Measurements from ENCODE around the gene EGFL7. TPM values are rescaled to one million over a fixed set of nuclear protein-coding genes. Genes with fewer than 3 reads are reported as not detected.
"Not testable (repeated sequence)": the region's sequence is repeated elsewhere in the genome, so short reads cannot be mapped to it uniquely, and the experiment has no call there.

The EGFL7 gene
- total RNA-seq, 4 donors from 2014 or later: 12.3 to 64.7 (median 33.6) TPM

- no peak for DNase-seq
- Histone ChIP-seq H3K4me3 (no peak overlapping the region), H3K9me3 (no peaks in the 10 kb centered on the region), H3K4me1 (peaks cover 9 to 15% (median 13%) of the 10 kb centered on the region in 4 donors), H3K36me3 (no peaks in the 10 kb centered on the region), H3K27me3 (peaks cover 59% of the 10 kb centered on the region), H3K27ac (no peak overlapping the region)
- in situ Hi-C loops (cut with MboI; ENCODE audit: low pct_ligation_motif_present in 1 of 4, low pct_unique_long_range_greater_than_20kb in 1 of 4, low sequenced_read_pairs in 3 of 4) (no loop called here), intact Hi-C loops (cut with DNase I; ENCODE audit: low total_unique reads) (no loop called here)
- 62 to 89% methylated on average over 2 to 7 of the region's 7 CpGs for WGBS, 2 donors (ENCODE audit: low coverage in 1 of 2)
- TF ChIP-seq EP300 (IDR thresholded peaks at IDR 0.05; ENCODE audit: low read depth) (no peak), POLR2A (IDR thresholded peaks at IDR 0.05) (no peak), CTCF (IDR thresholded peaks at IDR 0.05) (no peak), POLR2AphosphoS5 (IDR thresholded peaks at IDR 0.05) (no peak)
These were observed 47.8 kb downstream of the EGFL7 start for GRCh38 chr9:136710543-136710942.

- DNase-seq; in situ Hi-C loops (cut with MboI; ENCODE audit: low pct_ligation_motif_present in 1 of 4, low pct_unique_long_range_greater_than_20kb in 1 of 4, low sequenced_read_pairs in 3 of 4); intact Hi-C loops (cut with DNase I; ENCODE audit: low total_unique reads); H3K36me3 ChIP-seq; H3K4me3 ChIP-seq; H3K9me3 ChIP-seq: not testable (repeated sequence)
- peaks cover 65% of the 10 kb centered on the region for H3K27me3 ChIP-seq
- WGBS, 2 donors (ENCODE audit: low coverage in 1 of 2): 8 to 27% methylated on average over 2 to 4 of the region's 4 CpGs
- peaks cover 9 to 15% (median 13%) of the 10 kb centered on the region in 4 donors for H3K4me1 ChIP-seq
- H3K27ac ChIP-seq: peak overlapping the region in 1 of 4 donors; percentile 53
These were observed 48.5 kb downstream of the EGFL7 start for GRCh38 chr9:136711219-136711648.

GRCh38 chr9:136711751-136712689 is 49.3 kb downstream of the EGFL7 start, which contains the start of gene DIPK1B:
Gene DIPK1B (plus strand): TSS chr9:136712572. CDS start chr9:136712666, 94 bp downstream.
- H3K9me3 ChIP-seq: no peaks in the 10 kb centered on the region
- peak within 1 kb of the TSS; percentile 30 to 54 (median 42) for H3K4me3 ChIP-seq
- peaks cover 9 to 15% (median 13%) of the 10 kb centered on the region in 4 donors for H3K4me1 ChIP-seq
- intact Hi-C loops (cut with DNase I; ENCODE audit: low total_unique reads) (no loop called here), in situ Hi-C loops (cut with MboI; ENCODE audit: low pct_ligation_motif_present in 1 of 4, low pct_unique_long_range_greater_than_20kb in 1 of 4, low sequenced_read_pairs in 3 of 4) (no loop called here)
- H3K27ac ChIP-seq: peak within 1 kb of the TSS; percentile 20 to 72 (median 54)
- no peaks in the 10 kb centered on the region for H3K36me3 ChIP-seq
- no peak for TF ChIP-seq POLR2A (IDR thresholded peaks at IDR 0.05)
- no peak for TF ChIP-seq CTCF (IDR thresholded peaks at IDR 0.05)
- no peak for TF ChIP-seq EP300 (IDR thresholded peaks at IDR 0.05; ENCODE audit: low read depth)
- TF ChIP-seq POLR2AphosphoS5 (IDR thresholded peaks at IDR 0.05): no peak
- peaks cover 71% of the 10 kb centered on the region for H3K27me3 ChIP-seq
- no peak for DNase-seq
- WGBS, 2 donors (ENCODE audit: low coverage in 1 of 2): 2% methylated on average over 15 of the region's 119 CpGs; no CpG with 5 or more reads in 1 of the 2 donors

GRCh38 chr9:136712690-136713544 is 50.2 kb downstream of the EGFL7 start:
- peaks cover 77% of the 10 kb centered on the region for H3K27me3 ChIP-seq
- peak overlapping the region; percentile 20 to 72 (median 54) for H3K27ac ChIP-seq
- WGBS, 2 donors (ENCODE audit: low coverage in 1 of 2): 10 to 11% methylated on average over 17 to 33 of the region's 56 CpGs
- H3K9me3 ChIP-seq: no peaks in the 10 kb centered on the region
- peak overlapping the region; percentile 30 to 54 (median 42) for H3K4me3 ChIP-seq
- TF ChIP-seq POLR2A (IDR thresholded peaks at IDR 0.05): no peak
- TF ChIP-seq POLR2AphosphoS5 (IDR thresholded peaks at IDR 0.05): no peak
- in situ Hi-C loops (cut with MboI; ENCODE audit: low pct_ligation_motif_present in 1 of 4, low pct_unique_long_range_greater_than_20kb in 1 of 4, low sequenced_read_pairs in 3 of 4) (no loop called here), intact Hi-C loops (cut with DNase I; ENCODE audit: low total_unique reads) (no loop called here)
- peaks cover 9 to 15% (median 13%) of the 10 kb centered on the region in 4 donors for H3K4me1 ChIP-seq
- no peak for DNase-seq
- no peaks in the 10 kb centered on the region for H3K36me3 ChIP-seq
